Measurements from ENCODE around the gene SPDYE17.
"Not testable (repeated sequence)": the region's sequence is repeated elsewhere in the genome, so short reads cannot be mapped to it uniquely, and the experiment has no call there.

The SPDYE17 gene

GRCh38 chr7:76972391-76972790 is 59.8 kb downstream of the SPDYE17 start:
- not testable (repeated sequence) for DNase-seq (ENCODE audit: low read depth in 2 of 2)
